NCI-H1092 treated with DMSO at 0.1 percent for 48 hours (cell line): ENCODE results near the gene ANKRD22.
"Not testable (repeated sequence)": the region's sequence is repeated elsewhere in the genome, so short reads cannot be mapped to it uniquely, and the experiment has no call there.

Experiments
- DNase-seq: peaks from one replicate; lab custom pipeline; 2025; lab: John Stamatoyannopoulos, UW

The ANKRD22 gene

DNA sequence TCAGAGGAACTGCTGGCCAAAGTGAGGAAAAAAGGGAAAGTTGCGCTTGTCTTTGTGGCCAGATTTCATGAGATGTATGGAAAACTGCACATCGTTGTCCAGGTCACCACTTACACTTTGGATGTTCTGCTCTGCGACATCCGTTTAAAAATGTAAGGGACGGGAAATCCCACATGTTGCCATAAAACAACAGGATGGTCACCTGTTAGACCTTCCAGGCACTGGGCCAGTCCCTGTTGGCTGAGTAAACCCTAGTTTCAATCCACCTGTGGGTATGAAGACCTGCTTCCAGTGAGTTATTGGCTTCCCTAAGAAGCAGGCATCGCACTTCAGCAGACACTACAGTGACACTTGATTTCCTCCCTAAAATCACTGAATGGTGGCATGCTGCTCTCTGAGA, 25.7 kb upstream of the ANKRD22 start:
- no peak for DNase-seq

DNA sequence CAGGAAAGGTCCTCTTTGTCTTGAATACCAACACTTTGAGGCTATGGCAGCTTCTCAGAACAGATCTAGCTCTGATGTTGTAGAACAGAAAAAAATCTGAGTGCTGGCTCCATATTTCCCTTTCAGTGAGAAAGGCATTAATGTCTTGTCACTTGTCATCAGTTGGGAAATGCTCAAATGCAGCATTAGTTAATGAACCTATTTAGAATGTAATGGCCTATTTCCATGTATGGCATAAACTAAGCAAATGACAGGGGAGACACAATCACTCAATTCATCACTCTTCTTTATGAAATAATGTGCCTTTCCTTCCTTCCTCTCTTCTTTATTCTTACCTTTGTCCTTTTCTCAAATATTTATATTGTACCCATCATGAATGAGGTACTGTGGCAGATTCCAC, 23.4 kb upstream of the ANKRD22 start:
- DNase-seq = no peak

DNA sequence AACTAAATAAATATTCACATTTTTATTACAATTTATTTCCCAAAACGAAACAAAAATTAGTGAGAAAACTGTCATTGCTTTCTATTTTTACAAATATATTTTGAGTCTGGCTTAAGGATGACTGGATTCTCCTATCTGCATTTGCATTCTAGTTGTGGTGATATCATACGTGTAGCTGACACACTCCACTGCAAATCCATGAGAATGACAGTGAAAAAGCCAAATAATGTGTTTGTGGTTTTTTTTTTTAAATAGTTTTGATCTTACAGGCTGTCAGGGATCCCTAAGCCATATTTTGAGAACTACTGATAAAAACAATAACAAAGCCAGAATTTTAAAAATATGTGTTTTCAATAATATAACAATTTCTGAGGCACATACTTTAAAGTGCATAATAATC, 22.6 kb upstream of the ANKRD22 start:
- no peak for DNase-seq

DNA sequence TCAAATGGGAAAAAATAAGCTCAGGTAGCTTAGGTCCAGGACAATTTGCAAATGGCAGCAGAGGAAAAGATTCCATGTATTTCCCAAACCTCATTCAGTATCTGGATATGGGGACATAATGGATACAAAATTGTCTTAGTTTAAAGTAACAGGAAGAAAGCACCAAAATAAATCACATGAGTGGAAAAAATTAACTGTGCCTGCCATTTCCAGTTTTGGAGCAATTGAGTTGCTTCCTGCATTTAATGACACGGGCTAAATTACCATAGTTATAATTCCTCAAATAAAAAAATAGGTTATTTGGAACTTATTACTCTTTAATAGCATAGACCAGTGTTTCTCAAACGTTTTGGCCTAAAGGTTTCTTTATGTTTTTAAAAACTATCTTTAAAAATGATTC, 22.1 kb upstream of the ANKRD22 start:
- DNase-seq = no peak

DNA sequence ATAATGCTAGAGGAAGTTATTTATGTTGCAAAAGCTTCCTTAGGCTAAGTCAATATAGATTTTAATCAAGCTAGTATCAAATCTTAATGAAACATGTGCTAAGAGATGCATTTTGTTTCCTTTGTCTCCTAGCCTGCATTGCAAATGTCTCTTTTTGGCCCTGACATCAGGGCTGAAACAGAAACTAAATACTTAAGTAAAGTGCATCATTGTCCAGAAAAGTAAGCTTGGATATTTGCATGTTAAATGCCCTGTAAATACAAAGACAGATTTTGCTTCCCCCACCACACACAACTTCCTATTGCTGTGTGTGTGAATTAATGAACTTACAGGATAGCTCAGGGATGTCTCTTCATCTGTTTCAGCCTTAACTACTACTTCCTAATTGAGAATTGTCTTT, 18.4 kb upstream of the ANKRD22 start:
- DNase-seq = no peak

DNA sequence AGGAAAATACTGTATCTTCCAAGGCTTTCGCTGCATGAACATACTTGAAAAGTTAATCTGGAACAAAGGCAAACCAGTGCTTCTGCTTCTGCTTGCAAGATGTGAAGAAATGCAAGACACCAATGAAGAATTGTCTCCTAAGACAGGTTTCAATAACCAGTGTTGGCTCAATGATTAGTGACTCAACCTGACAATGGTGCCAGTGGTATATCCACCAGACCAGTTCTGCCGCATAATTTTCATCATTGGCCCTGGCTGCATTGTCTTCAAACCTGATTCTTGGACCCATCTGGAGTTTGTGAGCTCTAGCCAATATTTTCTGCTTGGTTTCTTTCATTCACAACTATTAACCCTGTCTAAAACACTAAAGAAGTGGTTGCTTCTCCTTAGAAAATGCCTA, 14.8 kb upstream of the ANKRD22 start:
- no peak for DNase-seq

DNA sequence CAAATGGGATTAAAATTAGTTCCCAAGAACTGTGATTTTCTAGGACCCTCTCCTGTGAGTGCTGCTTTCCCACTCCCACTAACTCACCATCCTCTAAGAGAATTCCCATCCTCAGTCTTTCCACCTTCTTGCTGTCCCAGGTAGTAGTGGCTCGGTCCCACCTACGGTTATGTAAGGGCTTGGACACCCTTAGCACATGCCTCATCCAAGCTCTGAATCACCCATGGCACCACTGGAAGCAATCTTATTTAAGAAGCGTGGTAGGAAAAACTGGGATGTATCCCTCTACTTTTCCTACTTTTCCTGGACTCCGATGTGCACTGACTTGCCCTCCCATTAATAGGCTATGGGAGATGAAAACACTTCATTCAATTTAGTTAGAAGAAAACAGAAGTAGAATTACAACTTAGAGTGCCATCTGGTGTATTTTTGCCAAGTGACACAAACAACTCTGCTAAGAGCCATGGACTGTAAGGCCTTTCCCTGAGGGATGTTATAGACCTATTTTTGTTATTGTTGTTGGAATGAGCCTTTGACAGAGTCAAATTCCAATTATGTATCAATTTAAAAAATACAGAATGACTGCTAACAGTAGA, 13.7 kb upstream of the ANKRD22 start:
- no peak for DNase-seq

DNA sequence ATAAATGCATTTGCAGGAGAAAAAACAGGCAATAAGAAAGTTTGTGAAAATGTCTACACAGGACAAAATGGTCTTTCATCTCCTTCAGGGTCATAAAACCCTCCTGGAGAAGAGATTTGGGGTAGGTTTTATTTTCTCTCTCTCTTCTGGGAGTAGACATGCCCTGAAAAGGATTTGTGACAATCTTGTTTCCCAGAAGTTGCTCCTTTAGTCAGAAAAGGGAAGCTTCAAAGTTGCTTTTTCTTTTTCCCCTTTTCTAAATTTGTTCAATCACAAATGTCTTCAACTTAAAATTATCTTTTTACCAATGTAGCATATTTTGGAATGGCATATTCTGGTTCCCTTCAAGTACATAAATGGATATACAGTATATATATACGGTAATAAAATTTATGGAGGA, 9.4 kb upstream of the ANKRD22 start:
- no peak for DNase-seq

DNA sequence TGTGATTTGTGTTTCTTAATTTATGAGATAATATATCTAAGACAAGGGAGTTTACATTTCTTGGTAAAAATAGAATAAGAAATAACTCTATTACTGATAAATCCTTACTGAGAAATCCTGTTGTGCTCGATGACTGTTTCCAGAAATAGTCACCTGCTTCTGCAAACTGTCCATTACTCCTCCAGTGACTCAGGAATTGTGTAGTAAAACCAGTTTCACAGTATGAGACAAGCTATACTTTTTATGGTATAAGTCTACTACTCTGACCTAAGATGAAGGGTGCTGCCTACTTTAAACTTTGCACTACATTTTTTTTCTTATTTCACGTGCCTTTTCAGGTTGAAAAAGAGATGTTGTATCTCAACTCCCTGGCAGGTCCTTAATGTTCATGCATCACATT, 6.8 kb upstream of the ANKRD22 start:
- no peak for DNase-seq

DNA sequence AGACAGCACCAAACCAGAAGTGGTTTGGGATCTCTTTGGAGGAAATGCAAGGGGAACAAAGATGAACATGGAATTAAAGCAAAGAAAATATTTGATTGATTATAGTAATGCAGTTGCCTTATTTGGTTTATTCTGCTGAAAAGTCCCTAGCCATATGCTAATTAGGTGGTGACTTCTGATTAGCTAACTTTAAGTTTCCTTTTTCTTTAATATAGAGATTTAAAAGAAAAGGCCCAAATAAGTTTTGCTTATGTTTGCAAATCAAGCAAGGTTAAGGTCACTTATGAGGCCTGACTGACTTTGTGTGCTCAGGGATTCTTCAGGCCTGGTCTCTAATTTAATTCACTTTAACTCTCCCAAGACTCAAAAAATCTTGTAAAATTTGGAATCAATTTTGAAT, 6.2 kb upstream of the ANKRD22 start:
- no peak for DNase-seq

DNA sequence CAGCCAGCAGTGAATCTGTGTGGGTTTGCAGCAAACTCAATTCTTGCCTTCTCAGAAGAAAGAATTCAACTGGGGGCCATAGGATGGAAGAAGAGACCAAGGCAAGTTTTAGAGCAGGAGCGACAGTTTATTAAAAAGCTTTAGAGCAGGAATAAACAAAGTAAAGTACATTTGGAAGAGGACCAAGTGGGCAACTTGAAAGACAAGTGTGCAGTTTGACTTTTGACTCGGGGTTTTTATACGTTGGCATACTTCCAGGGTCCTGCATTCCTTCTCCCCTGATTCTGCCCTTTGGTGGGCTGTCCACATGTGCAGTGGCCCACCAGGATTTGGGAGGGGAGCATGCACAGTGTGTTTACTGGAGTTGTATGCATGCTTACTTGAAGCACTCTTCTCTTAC, 3.0 kb upstream of the ANKRD22 start:
- no peak for DNase-seq

DNA sequence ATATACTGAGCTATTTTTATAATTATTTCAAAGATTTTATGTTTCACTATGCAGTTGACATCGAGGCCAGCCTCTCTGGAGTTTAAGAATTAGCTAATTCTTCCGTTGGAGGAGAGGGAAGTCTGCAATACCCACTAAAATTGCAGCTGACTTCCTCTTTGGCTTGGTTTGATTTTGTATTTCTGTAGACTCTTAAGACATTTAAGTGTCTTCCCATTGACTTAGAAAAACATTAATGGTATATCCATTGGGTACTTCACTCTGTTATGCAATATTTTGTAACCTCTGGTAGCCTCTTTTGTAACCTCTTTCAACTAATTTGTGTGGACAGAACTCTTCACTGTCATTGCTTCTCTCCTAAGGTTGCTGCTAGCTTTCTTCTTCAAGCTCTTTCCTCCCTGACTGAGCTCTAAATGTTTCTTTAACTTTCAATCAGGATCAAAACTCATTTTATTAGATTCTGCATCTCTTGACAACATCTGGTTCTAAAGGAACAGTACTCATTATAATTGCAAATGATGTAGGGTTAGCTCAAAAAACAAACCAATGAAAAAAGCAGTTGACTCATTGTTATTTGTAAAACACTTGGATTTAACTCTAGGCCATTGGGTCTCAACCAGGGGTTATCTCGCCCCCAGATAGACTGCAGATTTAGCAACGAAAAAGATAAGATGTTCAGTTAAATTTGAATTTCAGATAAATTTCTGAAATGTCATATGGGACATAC, 1.7 kb upstream of the ANKRD22 start:
- DNase-seq = no peak

DNA sequence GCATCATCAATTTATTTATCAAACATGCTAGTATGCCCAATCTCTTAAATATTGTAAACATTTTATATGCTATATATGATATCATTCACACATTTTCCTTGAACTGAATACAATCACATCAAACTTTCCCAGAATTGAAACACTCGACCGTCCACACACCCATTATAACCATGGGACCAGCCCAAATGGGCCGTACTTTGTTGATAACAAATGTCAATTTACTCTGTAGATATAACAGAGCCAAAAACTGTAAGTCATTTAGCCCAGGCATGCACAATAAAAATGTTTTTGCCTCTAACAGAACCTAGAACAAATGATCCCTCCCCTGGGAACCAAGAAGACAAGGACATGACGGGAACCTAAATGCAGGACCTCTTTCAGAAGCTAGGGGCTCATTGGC, 683 bp upstream of the ANKRD22 start:
- DNase-seq = no peak

DNA sequence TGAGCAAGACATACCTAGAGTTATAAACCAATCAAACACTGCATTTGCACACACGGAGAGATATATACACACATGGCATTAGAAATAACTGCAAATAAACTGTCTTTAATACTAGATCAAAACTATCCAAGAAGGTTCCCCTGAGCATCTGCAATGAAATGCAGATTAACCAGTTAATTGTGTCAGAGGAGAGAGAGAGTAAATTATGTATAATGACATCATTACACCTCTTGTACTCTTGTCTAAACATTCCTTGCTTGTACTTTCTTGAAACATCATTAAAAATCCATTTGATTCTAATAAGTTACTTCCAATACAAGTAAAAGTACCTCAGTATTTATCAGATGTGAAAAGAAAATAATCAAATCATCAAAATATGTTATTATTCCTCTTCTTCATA, 932 bp downstream of the ANKRD22 start:
- DNase-seq = no peak

DNA sequence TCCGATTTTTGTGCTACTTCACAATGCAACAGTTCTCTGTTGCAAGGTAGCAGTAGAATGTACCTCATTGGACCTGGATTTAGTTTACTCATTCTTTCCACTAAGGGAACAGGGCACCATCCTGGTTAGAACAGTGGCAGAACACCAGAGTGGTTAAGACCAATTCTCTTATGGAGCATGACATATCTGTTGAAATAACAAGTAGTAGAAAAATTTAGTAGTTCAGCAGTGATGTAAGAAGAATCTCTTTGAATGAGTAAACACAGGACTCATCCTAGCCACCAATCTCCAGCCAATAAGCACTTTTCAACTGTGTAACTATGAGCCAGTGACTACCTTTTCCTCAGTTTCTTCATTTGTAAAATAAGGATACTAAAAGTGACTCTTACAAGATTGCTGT, 2.4 kb downstream of the ANKRD22 start:
- no peak for DNase-seq

DNA sequence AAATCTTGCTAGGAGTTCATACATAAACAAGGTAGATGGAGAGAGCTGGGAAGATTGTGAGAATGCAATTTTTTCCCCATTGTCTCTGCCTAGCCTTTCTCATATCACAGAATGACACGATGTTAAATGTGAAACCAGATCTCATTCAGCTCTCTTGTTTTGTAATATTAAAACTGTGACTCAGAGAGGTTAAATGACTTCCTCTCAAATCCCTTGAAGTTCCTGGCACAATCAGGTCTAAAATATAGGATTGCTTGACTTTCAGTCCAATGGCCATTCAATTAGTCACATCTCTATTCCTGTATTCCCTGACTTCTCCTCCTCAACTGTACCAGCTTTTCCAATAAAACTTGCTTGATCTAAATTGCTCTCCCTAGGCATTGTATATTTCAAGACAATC, 3.1 kb downstream of the ANKRD22 start:
- no peak for DNase-seq

DNA sequence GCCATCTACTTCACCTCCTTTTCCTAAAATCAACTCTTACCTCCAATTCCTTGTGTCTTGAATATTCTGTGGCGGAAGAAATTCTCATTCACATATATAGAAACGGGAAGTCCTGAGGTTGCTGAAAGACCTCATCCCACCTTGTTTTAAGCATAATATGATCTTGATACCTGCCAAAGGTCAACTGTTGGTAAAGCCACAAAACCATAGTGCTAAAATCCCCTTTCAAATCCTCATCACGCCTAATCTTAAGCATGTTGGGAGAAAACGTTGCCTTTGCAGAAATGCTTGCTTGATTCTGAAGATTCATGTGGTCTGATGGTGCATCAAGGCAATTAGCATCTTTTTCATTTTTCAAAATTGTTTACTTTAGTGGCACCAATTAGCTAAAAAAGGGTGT, 8.5 kb downstream of the ANKRD22 start:
- no peak for DNase-seq

DNA sequence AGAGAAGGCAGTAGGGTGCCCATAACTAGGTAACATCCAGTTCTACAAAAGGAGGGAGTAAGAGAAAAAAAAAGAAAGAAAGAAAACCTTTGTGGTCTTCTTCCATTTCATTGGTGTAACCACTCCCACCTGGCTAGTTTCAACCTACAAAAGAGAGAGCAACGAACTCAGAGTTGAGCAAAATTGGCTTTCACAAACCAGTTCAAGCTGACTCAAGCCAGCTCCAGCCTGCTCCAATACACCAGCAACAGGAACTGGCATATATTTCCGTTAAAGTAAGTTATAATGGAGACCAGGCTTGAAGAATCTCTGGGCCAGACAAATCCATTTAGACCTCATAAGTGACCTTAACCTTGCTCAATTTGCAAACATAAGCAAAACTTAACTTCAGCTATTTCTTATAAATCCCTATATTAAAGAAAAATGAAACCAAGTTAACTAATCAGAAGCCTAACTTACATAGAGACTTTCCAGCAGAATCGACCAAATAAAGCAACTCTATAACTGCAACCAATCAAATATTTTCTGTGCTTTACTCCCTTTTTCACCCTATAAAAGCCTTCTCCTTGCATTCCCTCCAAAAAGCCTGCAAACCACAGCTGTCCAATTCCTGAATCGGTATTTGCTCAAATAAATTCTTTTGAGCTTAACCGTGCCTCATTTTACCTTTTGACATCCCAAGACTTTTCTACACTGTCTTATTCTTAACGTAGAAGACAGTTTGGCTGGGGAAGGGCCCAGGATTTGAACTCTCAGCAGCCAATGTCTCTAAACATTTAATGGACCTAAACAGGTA, 10.1 kb downstream of the ANKRD22 start:
- DNase-seq = no peak

DNA sequence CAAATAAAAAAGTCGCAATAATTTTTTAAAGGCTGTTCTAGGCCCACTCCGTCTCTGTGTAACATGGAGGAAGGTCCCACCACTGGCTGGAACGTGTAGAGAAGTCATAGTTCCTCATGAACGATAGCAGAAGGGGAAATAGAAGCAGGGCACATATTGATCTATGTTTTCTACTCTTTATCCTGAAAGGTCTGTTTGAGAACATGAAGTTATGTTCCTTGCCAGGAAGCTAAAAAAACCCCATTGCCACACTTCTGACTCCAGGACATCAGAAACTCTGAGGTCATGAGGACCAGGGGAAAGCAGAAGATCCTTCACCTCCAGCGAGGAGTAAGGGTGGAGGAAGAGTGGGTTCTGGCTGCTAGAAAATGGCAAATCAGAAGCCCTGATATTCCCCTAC, 10.8 kb downstream of the ANKRD22 start:
- DNase-seq = no peak

DNA sequence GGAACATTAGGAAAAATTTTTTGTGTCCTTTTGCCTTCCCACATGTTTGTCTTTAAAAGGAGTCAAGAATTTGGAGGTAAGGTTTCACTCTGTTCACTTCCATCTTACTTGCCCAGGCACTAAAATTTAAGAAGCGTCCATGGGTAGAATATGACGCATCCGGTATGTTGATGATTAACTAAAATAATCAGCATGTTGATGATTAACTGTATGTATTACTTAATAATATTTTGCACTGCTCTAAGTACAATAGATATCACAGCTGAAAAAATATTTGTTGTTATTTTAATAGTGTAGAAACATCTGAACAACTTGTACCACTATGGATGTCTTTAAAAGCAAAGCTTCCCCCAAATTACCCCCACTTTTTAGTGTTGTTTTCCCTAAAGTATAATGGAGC, 11.5 kb downstream of the ANKRD22 start:
- DNase-seq = no peak

DNA sequence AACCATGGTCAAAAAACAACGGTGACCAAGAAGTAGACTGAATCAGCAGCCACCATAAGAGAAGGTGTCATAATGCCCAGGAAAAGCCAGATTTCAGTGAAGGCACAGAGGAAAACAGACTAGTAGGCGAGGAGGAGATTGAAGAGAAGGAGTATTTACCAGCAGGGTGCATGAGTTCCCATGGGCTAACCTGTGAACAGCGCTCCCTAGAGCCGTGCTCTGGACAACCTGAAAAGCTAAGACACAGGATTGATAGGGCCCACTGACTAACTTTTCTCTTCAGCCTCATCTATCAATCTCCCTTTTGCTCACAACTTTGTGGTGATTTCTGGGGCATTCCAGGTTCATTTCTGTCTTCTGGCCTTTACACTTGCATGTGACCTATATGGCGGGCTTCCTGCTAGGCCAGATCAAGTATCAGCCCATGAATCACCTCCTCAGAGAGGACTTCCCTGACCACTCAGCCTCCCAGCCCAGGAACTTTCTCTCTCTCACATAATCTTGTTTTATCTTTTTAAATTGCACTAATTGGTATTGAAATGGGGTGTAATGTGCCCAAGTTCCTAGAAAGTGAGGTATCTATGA, 12.8 kb downstream of the ANKRD22 start:
- DNase-seq = no peak

DNA sequence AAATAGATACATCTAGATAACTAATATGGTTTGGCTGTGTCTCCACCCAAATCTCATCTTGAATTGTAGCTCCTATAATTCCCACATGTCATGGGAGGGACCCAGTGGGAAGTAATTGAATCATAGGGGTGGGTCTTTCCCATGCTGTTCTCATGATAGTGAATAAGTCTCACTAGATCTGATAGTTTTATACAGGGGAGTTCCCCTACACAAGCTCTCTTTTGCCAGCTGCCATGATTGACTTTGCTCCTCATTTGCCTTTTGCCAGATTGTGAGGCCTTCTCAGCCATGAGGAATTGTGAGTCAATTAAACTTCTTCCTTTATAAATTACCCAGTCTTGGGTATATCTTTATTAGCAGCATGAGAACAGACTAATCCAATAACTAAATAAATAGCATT, 14.0 kb downstream of the ANKRD22 start:
- DNase-seq = not testable (repeated sequence)

DNA sequence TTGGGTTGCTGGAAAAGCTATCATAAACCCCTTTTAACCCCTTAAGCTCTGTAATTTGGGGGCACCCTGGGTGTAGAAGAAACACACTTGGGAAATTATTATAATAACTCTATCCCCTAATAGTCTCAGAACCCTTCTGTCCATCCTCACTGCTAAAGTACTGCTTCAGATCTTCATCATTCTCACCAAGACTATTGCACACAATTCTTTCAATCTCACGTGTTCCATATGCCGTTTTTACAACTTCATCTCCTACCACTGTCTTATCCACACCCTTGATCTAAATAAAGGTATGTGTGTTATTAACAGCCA, 15.8 kb downstream of the ANKRD22 start:
- no peak for DNase-seq
